Ammon's horn (tissue), 1 donor: ENCODE results near the gene SWI5.
A peak's percentile ranks its signal among the peaks of the same experiment; 100 is the strongest.
"Not testable (repeated sequence)": the region's sequence is repeated elsewhere in the genome, so short reads cannot be mapped to it uniquely, and the experiment has no call there.

Experiments
- DNase-seq: peaks from one replicate; pipeline ENCODE4 v3.0.0-alpha.2; 2016; ENCODE audit warnings: low spot score

The SWI5 gene

DNA sequence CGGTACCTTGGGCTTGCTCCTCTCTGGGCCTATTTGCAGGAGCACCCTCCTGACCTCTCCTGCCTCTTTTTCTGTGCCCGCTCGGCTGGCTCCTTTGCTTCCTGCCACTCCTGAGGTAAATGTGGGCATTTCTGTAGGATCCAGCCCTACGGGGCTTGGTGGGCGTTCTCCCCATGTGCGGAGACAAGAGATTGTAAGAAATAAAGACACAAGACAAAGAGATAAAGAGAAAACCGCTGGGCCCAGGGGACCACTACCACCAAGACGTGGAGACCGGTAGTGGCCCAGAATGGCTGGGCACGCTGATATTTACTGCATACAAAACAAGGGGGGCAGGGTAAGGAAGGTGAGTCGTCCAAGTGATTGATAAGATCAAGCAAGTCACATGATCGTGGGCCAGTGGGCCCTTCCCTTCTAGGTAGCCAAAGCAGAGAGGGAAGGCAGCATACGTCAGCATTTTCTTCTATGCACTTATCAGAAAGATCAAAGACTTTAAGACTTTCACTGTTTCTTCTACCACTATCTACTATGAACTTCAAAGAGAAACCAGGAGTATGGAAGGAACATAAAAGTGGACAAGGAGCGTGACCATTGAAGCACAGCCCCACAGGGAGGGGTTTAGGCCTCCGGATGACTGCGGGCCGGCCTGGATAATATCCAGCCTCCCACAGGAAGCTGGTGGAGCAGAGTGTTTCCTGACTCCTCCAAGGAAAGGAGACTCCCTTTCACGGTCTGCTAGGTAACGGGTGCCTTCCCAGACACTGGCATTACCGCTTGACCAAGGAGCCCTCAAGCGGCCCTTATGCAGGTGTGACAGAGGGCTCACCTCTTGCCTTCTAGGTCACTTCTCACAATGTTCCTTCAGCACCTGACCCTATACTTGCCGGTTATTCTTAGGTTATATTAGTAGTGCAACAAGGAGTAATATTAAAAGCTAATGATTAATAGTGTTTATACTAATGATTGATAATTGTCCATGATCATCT is 3.3 kb downstream of the SWI5 start:
- DNase-seq, result not testable (repeated sequence)

DNA sequence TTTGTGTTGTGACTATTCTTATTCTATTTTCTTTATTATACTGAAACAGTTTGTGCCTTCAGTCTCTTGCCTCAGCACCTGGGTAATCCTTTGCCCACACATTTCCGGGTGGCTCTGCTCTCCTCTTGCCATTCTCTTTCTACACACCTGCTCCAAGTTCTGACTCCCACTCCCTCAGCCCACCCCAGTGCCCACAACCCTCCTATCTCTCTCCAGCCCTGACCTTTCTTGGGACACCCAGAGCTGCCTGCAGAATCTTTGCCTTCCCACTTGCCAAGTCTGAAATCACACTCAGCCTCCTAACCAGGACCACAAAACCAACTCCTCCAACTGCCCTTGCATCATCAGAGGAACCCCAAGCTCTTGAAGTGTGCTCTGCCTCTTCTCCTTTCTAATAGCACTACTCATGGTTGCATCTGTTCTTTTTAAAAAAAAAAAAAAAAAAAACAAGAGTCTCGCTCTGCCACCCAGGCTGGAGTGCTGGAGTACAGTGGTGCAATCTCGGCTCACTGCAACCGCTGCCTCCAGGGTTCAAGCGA is 4.1 kb downstream of the SWI5 start:
- no peak for DNase-seq

DNA sequence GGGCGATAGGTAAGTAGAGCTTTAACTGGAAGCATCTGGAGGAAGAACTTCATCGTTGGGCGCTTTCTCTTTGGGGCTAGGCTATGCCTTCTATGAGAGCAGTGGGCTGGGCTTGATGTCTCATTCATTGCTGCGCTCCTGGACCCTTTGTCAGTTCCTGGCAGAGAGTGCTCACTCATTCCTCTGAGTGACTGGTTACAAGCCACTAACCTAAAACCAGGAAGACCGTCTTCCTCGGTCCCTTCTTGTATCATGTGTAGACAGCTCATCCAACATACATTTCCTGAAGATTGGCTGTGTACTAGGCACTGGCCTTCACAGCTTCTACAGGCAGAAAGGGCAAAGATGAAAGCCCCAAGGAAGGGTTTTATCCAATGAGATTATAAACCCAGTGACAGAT is 6.4 kb downstream of the SWI5 start:
- DNase-seq, result no peak

DNA sequence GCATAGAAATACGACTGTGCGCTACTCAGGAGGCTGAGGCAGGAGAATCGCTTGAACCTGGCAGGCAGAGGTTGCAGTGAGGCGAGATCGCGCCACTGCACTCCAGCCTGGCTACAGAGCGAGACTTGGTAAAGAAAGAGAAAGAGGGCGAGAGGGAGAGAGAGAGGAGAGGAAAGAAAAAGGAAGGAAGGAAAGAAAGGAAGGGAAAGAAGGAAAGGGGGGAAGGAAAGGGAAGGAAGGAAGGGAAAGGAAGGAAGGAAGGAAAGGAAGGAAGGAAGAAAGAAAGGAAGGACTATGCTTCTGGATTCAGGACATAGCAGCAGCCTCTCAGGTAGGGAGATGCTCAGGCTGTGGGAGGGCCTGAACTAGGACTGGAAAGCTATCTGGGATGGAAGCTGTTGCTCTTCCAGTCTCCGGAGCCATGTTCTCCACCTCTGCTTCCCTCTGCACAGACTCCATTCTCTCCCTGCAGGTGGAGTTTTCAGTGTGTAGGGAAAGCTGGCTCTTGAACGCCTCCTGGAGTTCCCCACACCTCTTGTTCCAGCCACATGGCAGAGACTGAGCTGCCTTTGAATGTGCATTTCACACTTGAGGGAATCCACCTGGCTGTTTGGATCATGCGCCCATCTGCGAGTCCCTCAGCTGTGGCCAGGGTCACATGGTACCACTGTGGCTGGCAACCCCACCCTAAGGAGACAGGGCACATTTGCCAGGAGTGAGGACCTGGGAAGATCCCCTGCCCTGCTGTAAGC is 9.1 kb downstream of the SWI5 start:
- no peak for DNase-seq

DNA sequence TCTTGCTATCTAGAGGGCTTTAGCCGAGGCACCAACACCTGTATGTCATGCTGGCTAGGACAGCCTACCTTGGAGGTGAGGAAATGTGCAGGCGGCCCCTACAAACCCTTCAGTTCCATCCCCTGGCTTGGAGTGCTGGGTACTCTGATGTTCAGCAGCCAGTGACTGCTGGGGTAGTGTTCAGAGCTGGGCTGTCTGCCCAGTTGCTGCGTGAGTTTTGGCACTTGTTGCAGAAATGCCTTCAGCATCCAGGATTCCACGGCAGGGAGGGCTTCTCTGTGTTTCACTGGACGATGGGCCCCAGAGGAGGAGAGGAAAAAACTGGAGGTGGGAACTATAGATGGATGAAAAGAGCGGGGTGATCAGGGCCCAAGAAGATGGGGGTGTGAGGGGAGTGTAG is 10.4 kb downstream of the SWI5 start:
- DNase-seq, result peak; percentile 91

DNA sequence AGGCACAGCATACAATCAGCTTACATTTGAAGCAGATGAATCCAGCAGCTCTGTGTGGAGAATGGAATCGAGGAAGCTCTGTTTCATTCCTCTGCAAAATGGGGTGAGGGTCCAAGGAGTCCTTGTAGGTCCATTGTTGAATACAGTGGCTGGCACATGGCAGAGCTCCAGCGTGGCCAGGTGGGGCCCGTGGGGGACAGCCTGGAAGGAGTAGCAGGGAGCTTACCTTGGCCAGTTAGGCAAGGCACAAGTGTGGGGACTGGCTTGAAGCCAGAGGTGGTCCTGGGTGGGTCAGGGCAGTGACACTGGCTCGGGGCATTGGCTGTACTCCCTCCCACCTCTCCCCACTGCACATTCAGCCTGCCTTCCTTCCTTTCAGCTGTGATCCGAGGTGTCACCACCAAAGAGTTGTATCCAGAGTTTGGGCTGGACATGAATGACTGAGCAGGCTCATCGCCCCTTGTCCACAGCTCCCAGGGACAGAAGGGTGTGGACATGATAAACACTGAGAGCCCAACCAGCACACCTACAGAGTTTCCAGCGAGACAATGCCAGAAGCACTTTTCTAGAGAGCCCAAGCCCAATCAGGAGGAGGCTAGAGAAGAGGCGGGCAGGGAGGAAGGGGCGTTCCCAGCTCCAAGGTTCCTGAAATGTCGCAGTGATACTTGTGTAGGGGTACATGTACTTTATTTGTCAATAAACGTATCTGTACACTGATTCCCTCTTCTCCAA is 12.4 kb downstream of the SWI5 start:
- DNase-seq, result no peak

DNA sequence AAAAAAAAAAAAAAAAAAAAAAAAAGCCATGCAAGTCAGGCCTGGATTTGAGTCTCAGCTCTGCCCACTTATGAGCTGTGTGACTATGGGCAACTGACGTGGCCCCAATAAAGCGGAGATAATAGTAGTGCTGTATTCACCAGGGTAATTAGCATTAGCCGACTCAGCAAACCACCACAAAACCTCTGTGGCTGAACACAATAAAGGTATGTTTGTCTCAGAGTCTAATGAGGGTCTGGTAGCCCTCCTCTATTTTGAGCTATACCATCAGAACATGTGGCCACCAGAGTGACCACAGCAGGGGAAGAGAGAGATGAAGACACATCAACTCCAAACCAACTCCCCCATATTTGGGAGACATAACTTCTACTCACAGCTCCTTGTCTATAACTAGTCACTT is 15.9 kb downstream of the SWI5 start:
- DNase-seq, result no peak

DNA sequence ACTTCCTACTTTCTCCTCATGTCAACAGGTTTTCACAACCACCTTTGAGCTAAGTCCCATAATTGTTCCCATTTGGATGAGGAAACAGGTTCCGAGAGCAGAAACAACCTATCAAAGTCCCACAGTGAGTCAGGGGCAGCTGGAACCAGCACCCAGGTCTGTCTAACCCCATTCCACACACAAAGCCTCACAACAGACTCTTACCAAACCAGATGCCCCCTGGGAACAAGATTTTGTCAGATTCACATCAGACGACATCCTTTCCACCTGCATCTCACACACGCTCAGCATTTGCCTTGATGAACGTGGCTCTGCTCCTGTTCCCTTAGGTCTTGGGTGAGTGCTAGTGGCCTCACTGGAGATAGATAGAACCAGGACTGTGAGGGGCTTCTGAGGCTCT is 17.0 kb downstream of the SWI5 start:
- no peak for DNase-seq

DNA sequence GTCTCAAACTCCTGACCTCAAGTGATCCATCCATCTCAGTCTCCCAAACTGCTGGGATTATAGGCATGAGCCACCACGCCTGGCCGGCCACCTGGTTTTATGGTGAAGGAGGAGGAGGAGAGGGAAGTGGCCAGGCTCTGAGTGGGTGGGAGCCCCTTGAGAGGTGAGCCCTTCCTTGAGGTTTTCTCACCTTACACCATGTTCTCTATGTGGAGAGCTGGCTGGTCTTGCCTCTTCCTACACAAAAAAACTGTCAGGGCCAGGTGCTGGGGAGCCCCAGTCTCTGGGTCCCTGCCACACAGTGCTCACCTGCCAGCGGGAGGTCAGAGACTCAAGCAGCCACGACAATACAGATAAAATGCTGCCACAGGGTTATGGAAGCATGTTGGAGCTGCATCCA is 18.1 kb downstream of the SWI5 start:
- DNase-seq, result no peak

DNA sequence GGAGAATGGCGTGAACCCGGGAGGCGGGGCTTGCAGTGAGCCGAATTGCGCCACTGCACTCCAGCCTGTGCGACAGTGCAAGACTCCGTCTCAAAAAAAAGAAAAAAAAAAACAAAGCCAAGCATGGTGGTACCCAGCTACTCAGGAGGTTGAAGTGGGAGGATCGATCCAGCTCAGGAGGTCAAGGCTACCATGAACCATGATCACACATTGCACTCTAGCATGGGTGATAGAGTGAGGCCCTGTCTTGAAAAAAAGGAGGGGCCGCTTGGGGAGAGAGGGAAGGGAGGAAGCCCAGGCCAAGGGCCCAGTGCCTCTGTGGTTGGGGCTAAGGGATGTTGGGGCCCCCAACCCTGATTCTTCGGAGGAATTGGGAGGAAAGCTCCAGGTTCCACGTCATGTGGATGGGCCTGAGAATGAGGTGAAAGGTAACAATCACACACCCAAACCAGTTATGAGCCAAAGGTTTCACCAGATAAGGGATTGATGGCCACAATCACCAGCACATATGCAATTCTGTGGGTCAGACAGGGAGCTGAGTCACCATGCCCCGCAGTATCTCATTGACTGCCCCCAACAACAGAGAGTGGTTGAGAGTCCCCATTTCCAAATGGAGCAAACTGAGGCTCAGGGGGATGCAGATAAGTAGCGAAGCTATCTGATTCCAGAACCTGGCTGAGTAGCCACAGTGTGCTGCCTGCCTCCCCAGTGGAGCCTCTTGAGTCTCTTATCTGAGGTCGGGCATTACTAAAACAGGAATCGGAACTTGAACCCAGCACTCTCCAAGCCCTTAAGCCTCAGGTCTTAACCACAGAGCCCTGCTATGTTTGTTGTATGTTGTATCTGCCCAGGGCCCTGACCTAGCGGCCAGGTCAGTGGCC is 20.5 kb downstream of the SWI5 start:
- DNase-seq, result no peak

DNA sequence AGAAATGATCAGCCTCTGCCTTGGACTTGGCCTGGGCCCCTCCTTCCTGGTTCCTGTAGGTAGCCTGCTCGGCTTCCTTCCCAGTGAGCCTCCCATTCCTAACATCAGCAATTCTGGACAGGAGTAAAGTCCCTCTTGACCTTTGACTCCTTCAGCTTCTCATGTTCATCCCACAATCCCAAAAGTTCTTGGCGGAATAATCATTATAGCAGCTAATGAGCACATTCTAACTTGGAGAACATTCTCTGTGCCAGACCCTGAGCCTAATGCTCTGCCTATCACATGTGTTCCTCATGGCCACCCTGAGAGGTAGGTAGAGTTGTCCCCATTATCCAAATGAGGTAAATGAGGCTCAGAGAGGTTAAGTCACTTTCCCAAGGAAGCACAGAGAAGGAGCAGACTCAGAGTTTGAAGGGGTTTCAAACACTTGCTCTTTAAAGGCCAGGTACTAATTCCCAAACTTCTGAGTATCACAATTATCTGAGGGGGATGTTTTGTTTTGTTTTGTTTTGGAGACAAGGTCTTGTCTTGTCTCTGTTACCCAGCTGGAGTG is 21.2 kb downstream of the SWI5 start:
- DNase-seq, result no peak

DNA sequence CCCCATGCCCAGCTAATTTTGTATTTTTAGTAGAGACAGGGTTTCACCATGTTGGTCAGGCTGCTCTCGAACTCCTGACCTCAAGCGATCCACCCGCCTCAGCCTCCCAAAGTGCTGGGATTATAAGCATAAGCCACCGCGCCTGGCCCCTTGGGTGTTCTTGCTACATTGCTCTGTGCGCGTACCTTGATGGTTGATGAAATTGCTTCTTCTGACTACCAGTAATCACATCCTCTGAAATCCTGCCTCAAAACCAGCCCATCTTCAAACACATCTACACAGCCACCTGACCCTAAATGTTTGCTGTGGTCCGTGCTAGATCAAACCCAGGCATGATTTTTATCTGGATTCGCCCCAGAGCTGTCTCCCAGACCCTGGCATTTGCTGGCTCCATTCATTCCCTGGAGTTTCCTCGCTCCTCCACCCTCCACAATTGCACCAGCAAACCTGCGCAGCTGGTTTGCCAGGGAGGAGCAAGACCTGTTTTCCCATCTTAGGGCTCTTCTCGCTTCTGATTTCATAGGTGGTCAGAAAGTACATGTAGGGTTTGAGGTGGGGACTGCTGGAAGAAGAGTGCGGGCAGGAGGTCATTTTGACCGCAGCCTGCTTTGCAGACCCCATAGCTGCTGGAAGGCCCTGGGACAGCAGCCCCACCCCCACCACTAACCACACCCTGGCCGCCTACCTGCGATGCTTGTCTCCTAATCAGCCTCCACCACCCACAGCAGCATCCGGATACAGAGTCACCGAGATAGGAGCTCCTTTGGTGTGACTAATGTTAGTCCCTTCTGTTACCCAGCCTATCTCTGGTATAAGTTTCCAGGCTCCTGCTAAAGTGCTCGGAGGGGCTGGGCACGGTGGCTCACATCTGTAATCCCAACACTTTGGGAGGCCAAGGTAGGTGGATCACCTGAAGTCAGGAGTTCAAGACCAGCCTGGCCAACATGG is 22.7 kb downstream of the SWI5 start:
- DNase-seq, result no peak

DNA sequence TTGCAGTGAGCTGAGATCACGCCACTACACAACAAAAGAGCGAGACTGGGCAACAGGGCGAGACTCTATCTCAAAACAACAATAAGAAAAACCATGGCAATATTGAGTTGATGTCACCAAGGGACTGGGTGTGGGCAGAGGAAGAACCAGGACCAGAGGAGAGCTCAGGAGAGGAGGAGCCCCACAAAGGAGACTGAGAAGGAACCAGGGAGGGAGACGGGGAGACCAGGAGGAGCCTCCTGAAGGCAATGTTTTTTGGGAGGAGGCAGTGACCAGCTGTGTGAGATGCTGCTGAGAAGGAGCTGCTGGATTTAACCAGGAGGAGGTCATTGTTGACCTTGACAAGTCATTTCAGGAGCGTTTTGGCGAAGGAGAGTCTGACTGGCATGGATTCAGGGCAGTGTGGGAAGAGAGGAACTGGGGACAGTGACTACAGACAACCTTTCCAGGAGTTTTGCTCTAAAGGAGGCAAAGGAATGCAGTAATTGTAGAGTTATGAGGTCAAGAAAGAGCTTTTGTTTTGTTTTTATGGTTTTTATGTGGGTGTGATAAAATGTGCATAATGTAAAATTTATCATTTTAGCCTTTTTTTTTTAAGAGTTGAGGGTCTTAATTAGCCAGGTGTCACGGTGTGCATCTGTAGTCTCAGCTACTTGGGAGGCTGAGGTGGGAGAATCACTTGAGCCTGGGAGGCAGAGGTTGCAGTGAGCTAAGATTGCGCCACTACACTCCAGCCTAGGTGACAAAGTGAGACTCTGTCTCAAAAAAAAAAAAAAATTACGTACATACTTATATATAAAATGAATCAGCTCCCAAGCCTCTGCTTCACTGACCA is 28.3 kb downstream of the SWI5 start:
- no peak for DNase-seq

DNA sequence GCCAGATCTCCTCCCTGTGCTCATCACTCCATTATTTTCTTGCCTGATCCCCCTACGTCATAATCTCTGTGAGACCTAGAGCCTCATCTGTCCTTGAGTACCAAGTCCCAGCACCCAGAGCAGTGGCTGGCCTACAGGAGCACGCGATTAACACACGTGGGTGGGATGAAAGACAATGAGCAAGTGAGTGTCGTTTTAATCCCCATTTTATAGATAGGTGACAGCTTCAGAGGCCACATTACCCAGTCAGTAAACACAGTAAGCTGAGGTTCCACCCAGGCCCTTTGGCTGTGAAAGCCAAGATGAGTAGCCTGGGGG is 28.9 kb downstream of the SWI5 start:
- DNase-seq, result no peak

DNA sequence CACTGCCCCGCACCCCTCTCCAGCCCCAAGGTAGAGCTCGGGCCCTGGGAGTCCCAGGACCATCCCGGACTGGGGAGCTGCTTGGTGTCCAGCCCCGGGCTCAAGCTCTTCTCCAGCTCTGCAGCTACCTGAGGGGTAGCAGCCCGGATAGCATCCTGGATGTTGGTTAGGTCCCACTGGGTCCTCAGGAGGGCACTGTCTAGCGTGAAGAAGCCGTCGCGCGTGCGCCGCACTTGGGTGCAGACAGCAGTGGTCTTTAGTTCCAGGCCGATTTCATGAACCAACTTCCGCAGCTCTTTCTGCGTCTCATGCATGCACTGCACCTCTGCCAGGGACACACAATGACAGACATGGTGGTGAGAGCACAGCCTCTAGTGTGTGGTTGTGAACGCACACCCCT is 33.5 kb downstream of the SWI5 start:
- no peak for DNase-seq

DNA sequence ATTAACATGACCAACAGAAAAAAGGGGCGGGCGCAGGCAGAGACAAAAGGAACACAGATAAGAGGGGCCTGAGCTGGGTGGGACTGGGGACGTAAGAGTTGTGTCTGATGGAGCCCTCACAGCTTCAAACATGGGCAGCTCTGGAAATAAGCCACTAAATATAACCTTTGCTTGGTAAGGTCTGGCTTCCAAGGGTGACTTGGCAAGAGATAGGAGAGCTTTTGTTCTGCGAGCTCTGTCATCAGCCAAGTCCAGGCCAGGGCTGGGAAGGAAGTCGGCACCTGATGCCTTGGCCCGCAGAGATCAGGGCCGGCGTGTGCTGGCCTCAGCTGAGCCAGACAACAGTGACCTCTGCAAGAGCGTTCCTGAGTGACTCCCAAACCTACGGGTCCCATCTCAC is 34.4 kb downstream of the SWI5 start:
- peak; percentile 39 for DNase-seq

DNA sequence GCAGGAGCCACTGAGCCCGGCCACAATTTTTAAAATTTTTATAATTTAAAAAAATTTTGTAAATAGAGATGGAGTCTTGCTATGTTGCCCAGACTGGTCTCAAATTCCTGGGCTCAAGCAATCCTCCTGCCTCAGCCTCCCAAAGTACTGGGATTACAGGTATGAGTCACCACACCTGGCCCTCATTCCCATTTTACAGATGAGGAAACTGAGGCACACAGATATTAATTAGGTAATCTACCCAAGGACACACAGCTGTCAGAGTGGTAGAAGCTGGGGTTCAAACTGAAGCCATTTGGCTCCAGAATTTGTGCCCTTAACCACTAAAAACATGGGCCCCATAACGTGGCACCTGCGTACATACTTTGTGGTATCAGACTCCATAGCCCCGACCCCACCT is 38.6 kb downstream of the SWI5 start:
- no peak for DNase-seq

DNA sequence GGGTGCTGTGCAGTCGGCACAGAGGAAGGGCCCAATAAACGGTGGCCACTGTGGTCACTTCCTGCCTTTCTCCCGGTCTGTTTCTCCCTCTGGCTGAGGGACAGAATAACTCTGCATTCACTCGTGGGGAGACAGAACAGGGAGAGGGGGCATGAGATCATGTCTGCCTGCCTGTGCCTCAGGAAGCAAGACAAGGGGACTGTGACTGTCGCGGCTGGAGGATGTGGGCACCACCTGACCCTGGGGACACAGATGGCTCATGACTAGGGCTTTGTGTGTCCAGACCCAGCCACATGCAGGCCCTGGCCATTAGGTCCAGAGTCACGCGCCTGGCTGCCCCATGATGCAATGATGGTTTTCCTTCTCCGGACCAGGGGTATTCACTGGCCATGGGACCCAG is 40.3 kb downstream of the SWI5 start:
- peak; percentile 97 for DNase-seq

DNA sequence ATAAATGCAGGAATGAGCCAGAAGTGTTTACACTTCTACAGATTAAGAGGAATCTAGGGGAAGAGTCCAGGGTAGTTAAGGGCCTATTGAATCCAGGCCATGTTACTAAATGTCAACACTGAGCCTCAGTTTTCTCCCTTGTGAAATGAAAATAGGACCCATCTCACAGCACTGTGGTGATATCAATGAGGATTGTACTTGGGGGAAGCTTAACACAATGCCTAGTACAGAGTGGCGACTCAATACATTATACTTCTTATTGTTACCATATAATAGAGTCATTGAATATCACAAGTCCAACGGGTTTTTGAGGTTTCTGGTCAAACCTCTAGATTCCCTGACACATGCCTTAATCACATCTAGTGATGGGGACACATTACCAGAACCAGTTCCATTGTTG is 41.6 kb downstream of the SWI5 start:
- DNase-seq, result no peak
